ENCODE results near the gene MYO18B. TPM values are rescaled to one million over a fixed set of nuclear protein-coding genes. Genes with fewer than 3 reads are reported as not detected.

Gene MYO18B
- total RNA-seq, 1 donor: 0.54 TPM

- DNase-seq (ENCODE audit: low read depth in 2 of 3, low spot score in 2 of 3): no peak
Observed at GRCh38 chr22:25933158-25933788, 191.3 kb downstream of the MYO18B start.

GRCh38 chr22:25935266-25936058, 193.5 kb downstream of the MYO18B start:
- DNase-seq (ENCODE audit: low read depth in 2 of 3, low spot score in 2 of 3): no peak

GRCh38 chr22:25938151-25938550, 196.2 kb downstream of the MYO18B start:
- DNase-seq (ENCODE audit: low read depth in 2 of 3, low spot score in 2 of 3): no peak

GRCh38 chr22:25939384-25939783, 197.4 kb downstream of the MYO18B start:
- DNase-seq (ENCODE audit: low read depth in 2 of 3, low spot score in 2 of 3): no peak

- no peak for DNase-seq (ENCODE audit: low read depth in 2 of 3, low spot score in 2 of 3)
Observed at GRCh38 chr22:25940479-25940878, 198.5 kb downstream of the MYO18B start.

- no peak for DNase-seq (ENCODE audit: low read depth in 2 of 3, low spot score in 2 of 3)
Observed at GRCh38 chr22:25941365-25941960, 199.5 kb downstream of the MYO18B start.

- DNase-seq (ENCODE audit: low read depth in 2 of 3, low spot score in 2 of 3): no peak
Observed at GRCh38 chr22:25942115-25942855, 200.3 kb downstream of the MYO18B start.

- no peak for DNase-seq (ENCODE audit: low read depth in 2 of 3, low spot score in 2 of 3)
Observed at GRCh38 chr22:25942856-25943411, 200.9 kb downstream of the MYO18B start.

- DNase-seq (ENCODE audit: low read depth in 2 of 3, low spot score in 2 of 3): no peak
Observed at GRCh38 chr22:25950111-25950510, 208.1 kb downstream of the MYO18B start.

GRCh38 chr22:25953276-25953675, 211.3 kb downstream of the MYO18B start:
- no peak for DNase-seq (ENCODE audit: low read depth in 2 of 3, low spot score in 2 of 3)

GRCh38 chr22:25953919-25954318, 211.9 kb downstream of the MYO18B start:
- DNase-seq (ENCODE audit: low read depth in 2 of 3, low spot score in 2 of 3): no peak

- DNase-seq (ENCODE audit: low read depth in 2 of 3, low spot score in 2 of 3): no peak
Observed at GRCh38 chr22:25955323-25955722, 213.3 kb downstream of the MYO18B start.

- DNase-seq (ENCODE audit: low read depth in 2 of 3, low spot score in 2 of 3): no peak
Observed at GRCh38 chr22:25956801-25957200, 214.8 kb downstream of the MYO18B start.

GRCh38 chr22:25959818-25960774, 218.1 kb downstream of the MYO18B start:
- no peak for DNase-seq (ENCODE audit: low read depth in 2 of 3, low spot score in 2 of 3)

GRCh38 chr22:25961699-25962098, 219.7 kb downstream of the MYO18B start:
- no peak for DNase-seq (ENCODE audit: low read depth in 2 of 3, low spot score in 2 of 3)

GRCh38 chr22:25962711-25963110, 220.7 kb downstream of the MYO18B start:
- DNase-seq (ENCODE audit: low read depth in 2 of 3, low spot score in 2 of 3): no peak

GRCh38 chr22:25964961-25965730, 223.2 kb downstream of the MYO18B start:
- DNase-seq (ENCODE audit: low read depth in 2 of 3, low spot score in 2 of 3): no peak

- DNase-seq (ENCODE audit: low read depth in 2 of 3, low spot score in 2 of 3): no peak
Observed at GRCh38 chr22:25966448-25966913, 224.5 kb downstream of the MYO18B start.

- DNase-seq (ENCODE audit: low read depth in 2 of 3, low spot score in 2 of 3): no peak
Observed at GRCh38 chr22:25969286-25969685, 227.3 kb downstream of the MYO18B start.

Measured in hematopoietic multipotent progenitor cell (in vitro differentiated cells).